WTC11 (cell line): ENCODE results near the gene SLC44A1. TPM values are rescaled to one million over a fixed set of nuclear protein-coding genes. Genes with fewer than 3 reads are reported as not detected.
A peak's percentile ranks its signal among the peaks of the same experiment; 100 is the strongest.

Source experiments
- ATAC-seq: fragments of 200-7000 bp; cut with Tn5 transposase; 2 replicates; pipeline ENCODE4 v1.10.0; 2021; ENCODE audit warnings: mild to moderate bottlenecking, moderate library complexity
- CTCF ChIA-PET: fragments of 300-600 bp; sonication (Branson Sonifier 250); formaldehyde crosslinking; loops from one replicate; lab custom pipeline; 2021; ENCODE audit warnings: antibody characterized with exemption; lab: Charles Lee
- POLR2A ChIA-PET: fragments of 350-600 bp; sonication (Branson Sonifier 250); formaldehyde crosslinking; loops from one replicate; lab custom pipeline; 2021; ENCODE audit warnings: antibody characterized with exemption; lab: Charles Lee
- DNase-seq: peaks from one replicate; pipeline ENCODE4 v3.0.0; 2021; ENCODE audit warnings: low spot score
- H3K27ac Mint-ChIP-seq: 2 replicates; pipeline ENCODE4 v1.8.0; 2021; ENCODE audit warnings: mixed read lengths
- H3K27me3 Mint-ChIP-seq: 2 replicates; pipeline ENCODE4 v1.8.0; 2021; ENCODE audit warnings: low read depth, mild to moderate bottlenecking, moderate library complexity, mixed read lengths
- H3K36me3 Mint-ChIP-seq: 2 replicates; pipeline ENCODE4 v1.8.0; 2021; ENCODE audit warnings: mixed read lengths
- H3K4me1 Mint-ChIP-seq: 2 replicates; pipeline ENCODE4 v1.8.0; 2022; ENCODE audit warnings: mixed read lengths
- H3K4me3 Mint-ChIP-seq: 2 replicates; pipeline ENCODE4 v1.8.0; 2021; ENCODE audit warnings: mild to moderate bottlenecking, moderate library complexity, mixed read lengths
- H3K9me3 Mint-ChIP-seq: 2 replicates; pipeline ENCODE4 v1.8.0; 2021; ENCODE audit warnings: mixed read lengths
- ETV6 ChIP-seq: sonication (generic); formaldehyde crosslinking; IDR thresholded peaks from 2 replicates; pipeline ENCODE4 v1.8.1; 2022; ENCODE audit warnings: mild to moderate bottlenecking, missing genetic modification reagents
- GABPB1 ChIP-seq: sonication (generic); formaldehyde crosslinking; IDR thresholded peaks from 2 replicates; pipeline ENCODE4 v1.8.1; 2023; ENCODE audit warnings: mild to moderate bottlenecking, missing genetic modification reagents
- GTF2I ChIP-seq: fragments of 250-450 bp; sonication (Bioruptor Pico); conservative IDR thresholded peaks from 2 replicates; pipeline ENCODE4 v1.4.0; 2021; ENCODE audit warnings: mild to moderate bottlenecking
- HMGA2 ChIP-seq: fragments of 250-450 bp; sonication (Bioruptor Pico); IDR thresholded peaks from 2 replicates; pipeline ENCODE4 v1.4.0; 2021; ENCODE audit warnings: mild to moderate bottlenecking, moderate library complexity
- JAZF1 ChIP-seq: fragments of 250-450 bp; sonication (Bioruptor Pico); IDR thresholded peaks from 2 replicates; pipeline ENCODE4 v1.9.0; 2021; ENCODE audit warnings: moderate library complexity, mild to moderate bottlenecking, inconsistent platforms
- KAT7 ChIP-seq: sonication (generic); formaldehyde crosslinking; IDR thresholded peaks from 2 replicates; pipeline ENCODE4 v1.8.1; 2023; ENCODE audit warnings: missing genetic modification reagents, mild to moderate bottlenecking, borderline replicate concordance
- MYBL2 ChIP-seq: sonication (generic); formaldehyde crosslinking; IDR thresholded peaks from 2 replicates; pipeline ENCODE4 v1.8.1; 2023; ENCODE audit warnings: mild to moderate bottlenecking, moderate library complexity, missing genetic modification reagents
- PRRX2 ChIP-seq: fragments of 250-450 bp; sonication (Bioruptor Pico); IDR thresholded peaks from 2 replicates; pipeline ENCODE4 v1.8.0; 2021; ENCODE audit warnings: mild to moderate bottlenecking
- TEAD4 ChIP-seq: sonication (generic); formaldehyde crosslinking; IDR thresholded peaks from 2 replicates; pipeline ENCODE4 v1.8.0; 2022; ENCODE audit warnings: mild to moderate bottlenecking, missing genetic modification reagents
- ZNF121 ChIP-seq: sonication (generic); formaldehyde crosslinking; IDR thresholded peaks from 2 replicates; pipeline ENCODE4 v1.8.0; 2023; ENCODE audit warnings: missing genetic modification reagents
- ZNF416 ChIP-seq: fragments of 250-450 bp; sonication (Bioruptor Pico); IDR thresholded peaks from 2 replicates; pipeline ENCODE4 v1.9.0; 2021; ENCODE audit warnings: mild to moderate bottlenecking, inconsistent platforms
- total RNA-seq: library from RNA; stranded (reverse); gene quantifications from 3 replicates; pipeline ENCODE4 v1.2.3, GENCODE V29; 2021
- TF ChIP-seq, protein P1 (sequence below): sonication (generic); formaldehyde crosslinking; IDR thresholded peaks from 2 replicates; pipeline ENCODE4 v1.8.0; 2022; ENCODE audit warnings: mild to moderate bottlenecking, missing genetic modification reagents
- TF ChIP-seq, protein P2 (sequence below): fragments of 250-450 bp; sonication (Bioruptor Pico); IDR thresholded peaks from 2 replicates; pipeline ENCODE4 v1.8.0; 2021; ENCODE audit warnings: mild to moderate bottlenecking
- TF ChIP-seq, protein P3 (sequence below): sonication (generic); formaldehyde crosslinking; IDR thresholded peaks from 2 replicates; pipeline ENCODE4 v1.8.0; 2022; ENCODE audit warnings: mild to moderate bottlenecking, missing genetic modification reagents
- TF ChIP-seq, protein P4 (sequence below): sonication (generic); formaldehyde crosslinking; IDR thresholded peaks from 2 replicates; pipeline ENCODE4 v1.8.1; 2022; ENCODE audit warnings: low read depth, mild to moderate bottlenecking, moderate library complexity, missing genetic modification reagents, borderline replicate concordance
- TF ChIP-seq, protein P5 (sequence below): sonication (generic); formaldehyde crosslinking; IDR thresholded peaks from 2 replicates; pipeline ENCODE4 v1.8.1; 2022; ENCODE audit warnings: low read depth, missing genetic modification reagents, borderline replicate concordance

SLC44A1 gene
- total RNA-seq, 1 experiment from 2014 or later: 48.9 TPM

DNA sequence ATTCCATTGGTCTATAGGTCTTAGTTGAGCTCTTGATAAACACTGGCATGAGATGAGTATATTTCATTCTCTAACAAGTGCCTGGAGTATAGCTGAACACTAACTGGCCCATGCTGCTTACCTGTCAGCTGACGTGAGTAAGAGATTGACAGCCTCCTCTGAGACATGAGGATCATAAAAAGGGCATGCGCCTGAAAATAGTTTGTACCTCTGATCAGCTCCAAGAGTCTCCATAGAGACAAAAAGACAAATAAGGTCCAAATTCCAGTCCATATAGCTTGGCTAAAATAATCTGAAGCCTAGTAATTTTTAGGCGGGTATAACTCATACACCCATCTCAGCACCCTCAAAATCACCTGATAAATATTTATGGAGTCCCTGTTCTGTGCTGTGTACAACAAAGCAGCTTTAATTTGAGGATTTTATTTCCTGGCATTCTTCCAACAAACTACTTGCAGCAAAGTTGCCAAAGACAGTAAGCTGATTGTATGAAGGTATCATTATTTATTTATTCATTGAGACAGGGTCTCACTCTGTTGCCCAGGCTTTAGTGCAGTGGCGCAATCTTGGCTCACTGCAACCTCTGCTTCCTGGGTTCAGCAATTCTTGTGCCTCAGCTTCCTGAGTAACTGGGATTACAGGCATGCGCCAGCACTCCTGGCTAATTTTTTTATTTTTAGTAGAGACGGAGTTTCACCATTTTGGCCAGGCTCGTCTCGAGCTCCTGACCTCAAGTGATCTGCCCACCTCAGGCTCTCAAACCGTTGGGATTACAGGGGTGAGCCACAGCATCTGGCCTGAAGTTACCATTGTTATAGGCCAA lies 187.2 kb downstream of the SLC44A1 start:
- DNase-seq: no peak
- H3K4me3 Mint-ChIP-seq: no peak overlapping the region
- H3K27me3 Mint-ChIP-seq: no peaks in the 10 kb centered on the region
- TF ChIP-seq ZNF121 (peak; percentile 49; the same call in 1 of the 2 replicates), ETV6 (CRISPR knock-in tag) (no peak), HMGA2 (CRISPR knock-in tag) (no peak), ZNF416 (CRISPR knock-in tag) (no peak), PRRX2 (no peak), GTF2I (CRISPR knock-in tag) (no peak)
- TF ChIP-seq, protein P1, sequence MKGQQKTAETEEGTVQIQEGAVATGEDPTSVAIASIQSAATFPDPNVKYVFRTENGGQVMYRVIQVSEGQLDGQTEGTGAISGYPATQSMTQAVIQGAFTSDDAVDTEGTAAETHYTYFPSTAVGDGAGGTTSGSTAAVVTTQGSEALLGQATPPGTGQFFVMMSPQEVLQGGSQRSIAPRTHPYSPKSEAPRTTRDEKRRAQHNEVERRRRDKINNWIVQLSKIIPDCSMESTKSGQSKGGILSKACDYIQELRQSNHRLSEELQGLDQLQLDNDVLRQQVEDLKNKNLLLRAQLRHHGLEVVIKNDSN (CRISPR knock-in tag): no peak
- TF ChIP-seq, protein P2, sequence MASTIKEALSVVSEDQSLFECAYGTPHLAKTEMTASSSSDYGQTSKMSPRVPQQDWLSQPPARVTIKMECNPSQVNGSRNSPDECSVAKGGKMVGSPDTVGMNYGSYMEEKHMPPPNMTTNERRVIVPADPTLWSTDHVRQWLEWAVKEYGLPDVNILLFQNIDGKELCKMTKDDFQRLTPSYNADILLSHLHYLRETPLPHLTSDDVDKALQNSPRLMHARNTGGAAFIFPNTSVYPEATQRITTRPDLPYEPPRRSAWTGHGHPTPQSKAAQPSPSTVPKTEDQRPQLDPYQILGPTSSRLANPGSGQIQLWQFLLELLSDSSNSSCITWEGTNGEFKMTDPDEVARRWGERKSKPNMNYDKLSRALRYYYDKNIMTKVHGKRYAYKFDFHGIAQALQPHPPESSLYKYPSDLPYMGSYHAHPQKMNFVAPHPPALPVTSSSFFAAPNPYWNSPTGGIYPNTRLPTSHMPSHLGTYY (CRISPR knock-in tag): no peak
- TF ChIP-seq, all 79 proteins: peak for 1
- Mint-ChIP-seq H3K36me3 (no peaks in the 10 kb centered on the region; the same call in 1 of the 2 replicates), H3K4me1 (no peaks in the 10 kb centered on the region), H3K9me3 (peaks cover 7% of the 10 kb centered on the region), H3K27ac (no peak overlapping the region)
- ChIA-PET CTCF (interaction anchor here (0.8 kb wide), 1 partner anchor 16 kb away, joined by 3 read pairs; no protein-coding TSS in a partner anchor), POLR2A (no interaction called here)
- ATAC-seq: no peak

DNA sequence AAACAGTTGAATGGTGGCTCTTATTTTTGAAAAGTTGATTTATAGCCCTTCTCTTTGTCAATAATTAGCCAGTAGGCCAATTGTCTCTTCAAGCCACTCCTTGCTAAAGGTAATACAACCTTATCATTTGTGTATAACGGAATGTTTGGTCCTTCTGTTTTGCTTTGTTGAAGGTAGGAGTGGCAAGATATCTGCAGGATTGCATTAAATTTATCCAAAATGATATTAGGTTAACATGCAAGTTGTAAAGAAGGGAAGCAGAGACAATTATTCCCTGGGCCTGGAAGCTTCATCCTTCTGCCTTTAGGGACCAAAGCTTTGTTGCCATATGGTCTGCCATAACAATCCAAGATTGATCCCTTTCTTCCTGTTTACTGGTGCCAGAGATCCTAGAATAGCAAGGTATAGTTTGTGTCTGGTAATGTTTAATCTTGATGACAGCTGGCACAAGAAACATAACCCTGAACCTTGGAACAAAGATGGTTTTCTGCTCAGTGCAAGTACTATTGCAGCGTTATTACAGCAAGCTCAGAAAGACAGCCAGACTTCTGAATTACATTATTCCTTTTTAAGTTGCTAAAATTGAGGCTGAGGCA lies 187.9 kb downstream of the SLC44A1 start:
- H3K4me3 Mint-ChIP-seq: no peak overlapping the region
- no peaks in the 10 kb centered on the region for H3K27me3 Mint-ChIP-seq
- TF ChIP-seq JAZF1 (CRISPR knock-in tag) (no peak), GABPB1 (CRISPR knock-in tag) (peak; percentile 93)
- TF ChIP-seq, all 79 proteins: peak for 1
- Mint-ChIP-seq H3K4me1 (no peaks in the 10 kb centered on the region), H3K9me3 (peaks cover 7% of the 10 kb centered on the region), H3K27ac (no peak overlapping the region), H3K36me3 (no peaks in the 10 kb centered on the region; the same call in 1 of the 2 replicates)
- ChIA-PET POLR2A (no interaction called here), CTCF (no interaction called here)
- no peak for DNase-seq
- ATAC-seq: no peak

DNA sequence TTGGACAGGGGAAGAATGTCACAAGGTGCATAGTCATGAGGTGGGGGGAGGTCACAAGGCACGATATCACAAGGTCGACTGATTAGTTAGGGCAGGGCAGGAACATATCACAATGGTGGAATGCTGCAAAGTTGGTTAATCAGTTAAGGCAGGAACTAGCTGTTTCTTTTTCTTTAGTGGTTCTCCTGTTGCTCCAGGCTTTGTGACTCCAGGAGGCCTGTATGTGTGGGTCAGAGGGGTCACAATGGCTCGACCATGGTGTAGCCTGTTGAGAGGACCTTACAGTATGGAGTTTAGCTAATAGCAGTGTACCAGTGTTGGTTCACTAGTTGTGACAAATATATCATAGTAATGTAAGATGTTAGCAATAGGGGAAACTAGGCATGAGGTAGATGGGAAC lies 191.0 kb downstream of the SLC44A1 start:
- ChIA-PET CTCF (interaction anchor here (1.1 kb wide), 1 partner anchor 11 kb away, joined by 5 read pairs; no protein-coding TSS in a partner anchor), POLR2A (no interaction called here)
- no peaks in the 10 kb centered on the region for H3K4me1 Mint-ChIP-seq
- ATAC-seq (no peak), DNase-seq (no peak)
- H3K4me3 Mint-ChIP-seq: no peak overlapping the region
- no peaks in the 10 kb centered on the region; the same call in 1 of the 2 replicates for H3K36me3 Mint-ChIP-seq
- no peaks in the 10 kb centered on the region for H3K27me3 Mint-ChIP-seq
- H3K27ac Mint-ChIP-seq: no peak overlapping the region
- peaks cover 11% of the 10 kb centered on the region for H3K9me3 Mint-ChIP-seq
- no peak for TF ChIP-seq TEAD4 (CRISPR knock-in tag)
- TF ChIP-seq MYBL2: no peak
- TF ChIP-seq, protein P3, sequence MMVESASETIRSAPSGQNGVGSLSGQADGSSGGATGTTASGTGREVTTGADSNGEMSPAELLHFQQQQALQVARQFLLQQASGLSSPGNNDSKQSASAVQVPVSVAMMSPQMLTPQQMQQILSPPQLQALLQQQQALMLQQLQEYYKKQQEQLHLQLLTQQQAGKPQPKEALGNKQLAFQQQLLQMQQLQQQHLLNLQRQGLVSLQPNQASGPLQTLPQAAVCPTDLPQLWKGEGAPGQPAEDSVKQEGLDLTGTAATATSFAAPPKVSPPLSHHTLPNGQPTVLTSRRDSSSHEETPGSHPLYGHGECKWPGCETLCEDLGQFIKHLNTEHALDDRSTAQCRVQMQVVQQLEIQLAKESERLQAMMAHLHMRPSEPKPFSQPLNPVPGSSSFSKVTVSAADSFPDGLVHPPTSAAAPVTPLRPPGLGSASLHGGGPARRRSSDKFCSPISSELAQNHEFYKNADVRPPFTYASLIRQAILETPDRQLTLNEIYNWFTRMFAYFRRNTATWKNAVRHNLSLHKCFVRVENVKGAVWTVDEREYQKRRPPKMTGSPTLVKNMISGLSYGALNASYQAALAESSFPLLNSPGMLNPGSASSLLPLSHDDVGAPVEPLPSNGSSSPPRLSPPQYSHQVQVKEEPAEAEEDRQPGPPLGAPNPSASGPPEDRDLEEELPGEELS (CRISPR knock-in tag): no peak
- TF ChIP-seq, protein P4, sequence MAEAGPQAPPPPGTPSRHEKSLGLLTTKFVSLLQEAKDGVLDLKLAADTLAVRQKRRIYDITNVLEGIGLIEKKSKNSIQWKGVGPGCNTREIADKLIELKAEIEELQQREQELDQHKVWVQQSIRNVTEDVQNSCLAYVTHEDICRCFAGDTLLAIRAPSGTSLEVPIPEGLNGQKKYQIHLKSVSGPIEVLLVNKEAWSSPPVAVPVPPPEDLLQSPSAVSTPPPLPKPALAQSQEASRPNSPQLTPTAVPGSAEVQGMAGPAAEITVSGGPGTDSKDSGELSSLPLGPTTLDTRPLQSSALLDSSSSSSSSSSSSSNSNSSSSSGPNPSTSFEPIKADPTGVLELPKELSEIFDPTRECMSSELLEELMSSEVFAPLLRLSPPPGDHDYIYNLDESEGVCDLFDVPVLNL: no peak
- TF ChIP-seq, protein P5, sequence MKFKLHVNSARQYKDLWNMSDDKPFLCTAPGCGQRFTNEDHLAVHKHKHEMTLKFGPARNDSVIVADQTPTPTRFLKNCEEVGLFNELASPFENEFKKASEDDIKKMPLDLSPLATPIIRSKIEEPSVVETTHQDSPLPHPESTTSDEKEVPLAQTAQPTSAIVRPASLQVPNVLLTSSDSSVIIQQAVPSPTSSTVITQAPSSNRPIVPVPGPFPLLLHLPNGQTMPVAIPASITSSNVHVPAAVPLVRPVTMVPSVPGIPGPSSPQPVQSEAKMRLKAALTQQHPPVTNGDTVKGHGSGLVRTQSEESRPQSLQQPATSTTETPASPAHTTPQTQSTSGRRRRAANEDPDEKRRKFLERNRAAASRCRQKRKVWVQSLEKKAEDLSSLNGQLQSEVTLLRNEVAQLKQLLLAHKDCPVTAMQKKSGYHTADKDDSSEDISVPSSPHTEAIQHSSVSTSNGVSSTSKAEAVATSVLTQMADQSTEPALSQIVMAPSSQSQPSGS (CRISPR knock-in tag): no peak
- no peak for TF ChIP-seq JAZF1 (CRISPR knock-in tag)
- TF ChIP-seq KAT7 (CRISPR knock-in tag): no peak
- TF ChIP-seq, all 79 proteins: peak for 0
